Endothelial cell of umbilical vein (primary cell): ENCODE data around the gene GAD2. TPM values are rescaled to one million over a fixed set of nuclear protein-coding genes. Genes with fewer than 3 reads are reported as not detected.

ENCODE experiments used
- BruUV-seq: library from RNA; stranded (reverse); fragments of 400-500 nt; replicated peaks from 2 replicates; lab custom pipeline; 2021; lab: Mats Ljungman, UMichigan
- CTCF ChIA-PET: fragments of 300-600, 350-600 bp; sonication (Branson Sonifier 250); formaldehyde crosslinking; loops from one replicate; lab custom pipeline; 2021; ENCODE audit warnings: antibody characterized with exemption, inconsistent platforms; lab: Charles Lee
- POLR2A ChIA-PET: fragments of 300-600, 350-600 bp; sonication (Branson Sonifier 250); formaldehyde crosslinking; loops from one replicate; lab custom pipeline; 2021; ENCODE audit warnings: antibody characterized with exemption, inconsistent platforms; lab: Charles Lee
- DNase-seq: peaks from one replicate; pipeline ENCODE4 v3.0.0-alpha.2; 2011; ENCODE audit warnings: low read depth, low spot score
- FAIRE-seq: peaks from 2 replicates; lab custom pipeline; 2011; peaks lifted over from hg19 to GRCh38; lab: Jason Lieb, UNC
- H2AFZ ChIP-seq: 2 replicates; pipeline ENCODE4 v1.6.0; 2012; ENCODE audit warnings: low read depth, low read length, control low read depth, inconsistent platforms
- H3K27ac ChIP-seq: 2 replicates; pipeline ENCODE4 v1.5.1; 2011; ENCODE audit warnings: low read depth, mild to moderate bottlenecking, control low read depth, low read length, moderate library complexity; ENCODE audit not compliant: insufficient read depth
- H3K27me3 ChIP-seq, 2 experiments: 2 replicates each; pipeline versions ENCODE4 v1.6.0 to v1.6.1; 2011; ENCODE audit warnings: low read length in 2 of 2, mixed read lengths in 1 of 2; ENCODE audit not compliant: control insufficient read depth in 2 of 2, insufficient read depth in 2 of 2
- H3K36me3 ChIP-seq, 2 experiments: 2 replicates in 1 of 2; 3 replicates in 1 of 2; pipeline ENCODE4 v1.5.1; 2011; ENCODE audit warnings: low read length in 2 of 2, mild to moderate bottlenecking in 1 of 2, moderate library complexity in 1 of 2; ENCODE audit not compliant: control insufficient read depth in 2 of 2, insufficient read depth in 2 of 2; ENCODE audit errors: extremely low read depth in 1 of 2
- H3K4me1 ChIP-seq: 3 replicates; pipeline ENCODE4 v1.5.1; 2011; ENCODE audit warnings: mild to moderate bottlenecking, low read length; ENCODE audit not compliant: control insufficient read depth, insufficient read depth; ENCODE audit errors: extremely low read depth
- H3K4me2 ChIP-seq: 2 replicates; pipeline ENCODE4 v1.6.1; 2011; ENCODE audit warnings: low read length, control low read depth, mixed read lengths; ENCODE audit not compliant: insufficient read depth
- H3K4me3 ChIP-seq, 3 experiments: fragments of 200-600 bp in 1 of 3; sonication (generic), shearing (Covaris generic) in 1 of 3; replicated peaks in 1 of 3; 2 replicates each; pipeline ENCODE4 v1.5.1; 2011 to 2016; ENCODE audit warnings: control low read depth in 3 of 3, low read length in 3 of 3, mild to moderate bottlenecking in 2 of 3, inconsistent platforms in 1 of 3, low read depth in 1 of 3, moderate library complexity in 1 of 3; ENCODE audit not compliant: insufficient read depth in 1 of 3
- H3K79me2 ChIP-seq: 2 replicates; pipeline ENCODE4 v1.6.0; 2012; ENCODE audit warnings: low read length, inconsistent platforms; ENCODE audit not compliant: control insufficient read depth, insufficient read depth
- H3K9ac ChIP-seq: replicated peaks from 2 replicates; pipeline ENCODE3; 2011; ENCODE audit warnings: low read length, control low read depth; ENCODE audit not compliant: insufficient read depth; ENCODE audit errors: extremely low read depth
- H3K9me1 ChIP-seq: replicated peaks from 3 replicates; pipeline ENCODE4 v1.6.0; 2011; ENCODE audit warnings: mild to moderate bottlenecking, low read length; ENCODE audit not compliant: control insufficient read depth, insufficient read depth; ENCODE audit errors: extremely low read depth
- H3K9me3 ChIP-seq: replicated peaks from 2 replicates; pipeline ENCODE4 v1.5.1; 2012; ENCODE audit warnings: low read length, inconsistent platforms; ENCODE audit not compliant: control insufficient read depth, insufficient read depth
- H4K20me1 ChIP-seq: replicated peaks from 2 replicates; pipeline ENCODE3; 2011; ENCODE audit warnings: mild to moderate bottlenecking, low read length; ENCODE audit not compliant: control insufficient read depth, insufficient read depth; ENCODE audit errors: extremely low read depth
- CTCF ChIP-seq, 2 donors: IDR thresholded peaks; 1 replicate in 1 of 2; 2 replicates in 1 of 2; pipeline ENCODE4 v1.5.1; 2011; ENCODE audit warnings: low read length in 2 of 2, mild to moderate bottlenecking in 2 of 2, moderate library complexity in 2 of 2, control low read depth in 1 of 2, inconsistent platforms in 1 of 2, low read depth in 1 of 2; ENCODE audit not compliant: insufficient read depth in 1 of 2; ENCODE audit errors: extremely low read depth in 1 of 2
- EZH2 ChIP-seq: IDR thresholded peaks from 2 replicates; pipeline ENCODE4 v1.6.1; 2012; ENCODE audit warnings: borderline replicate concordance, low read depth, mild to moderate bottlenecking, moderate library complexity, low read length, inconsistent platforms; ENCODE audit not compliant: severe bottlenecking
- FOS ChIP-seq: IDR thresholded peaks from 2 replicates; pipeline ENCODE4 v1.6.1; 2011; ENCODE audit warnings: mild to moderate bottlenecking, low read length, moderate library complexity, borderline replicate concordance; ENCODE audit not compliant: insufficient read depth
- GATA2 ChIP-seq: IDR thresholded peaks from 2 replicates; pipeline ENCODE4 v1.7.0; 2011; ENCODE audit warnings: low read depth, mild to moderate bottlenecking, moderate library complexity, mixed read lengths, low read length; ENCODE audit not compliant: insufficient read length, insufficient read depth
- JUN ChIP-seq: IDR thresholded peaks from 2 replicates; pipeline ENCODE4 v1.6.1; 2011; ENCODE audit warnings: borderline replicate concordance, low read depth; ENCODE audit not compliant: insufficient read length, insufficient read depth
- MAX ChIP-seq: IDR thresholded peaks from 2 replicates; pipeline ENCODE4 v1.6.1; 2011; ENCODE audit not compliant: insufficient read depth, insufficient read length
- MYC ChIP-seq: IDR thresholded peaks from one replicate; pipeline ENCODE4 v1.6.1; 2011; ENCODE audit warnings: mild to moderate bottlenecking, low read depth, low read length
- POLR2A ChIP-seq: IDR thresholded peaks from 2 replicates; pipeline ENCODE4 v1.6.1; 2012; ENCODE audit warnings: low read depth, mild to moderate bottlenecking, control low read depth, low read length
- POLR2AphosphoS5 ChIP-seq: IDR thresholded peaks from 2 replicates; pipeline ENCODE4 v1.6.1; 2012; ENCODE audit warnings: low read depth, mild to moderate bottlenecking, control low read depth, low read length, moderate library complexity; ENCODE audit not compliant: insufficient read depth
- dilution Hi-C: fragments of 300-500 bp; cut with MboI; formaldehyde crosslinking; loops from one replicate; pipeline ENCODE4 v1.15.0; 2019; ENCODE audit warnings: low sequenced_read_pairs; ENCODE audit not compliant: extremely low pct_ligation_motif_present
- intact Hi-C: fragments of 100-400 bp; cut with micrococcal nuclease; formaldehyde crosslinking; loops from one replicate; pipeline ENCODE4 v1.10.0; 2022
- polyA plus RNA-seq, 4 experiments: library from polyadenylated mRNA; depleted of rRNA in 3 of 4; stranded (reverse) in 3 of 4; unstranded in 1 of 4; fragments of >200 nt; gene quantifications; 2 replicates each; pipeline versions ENCODE4 v1.2.1 to v1.2.3, GENCODE V29; 2011 to 2012; ENCODE audit warnings: missing spikeins in 1 of 4
- total RNA-seq: library from RNA; stranded (reverse); gene quantifications from 2 replicates; pipeline ENCODE4 v1.2.3, GENCODE V29; 2021

Gene GAD2
- total and polyA plus RNA-seq, 2 donors (not counting 3 experiments of a cell fraction or from before 2014, with no cell fraction given): not detected

- Histone ChIP-seq H3K27me3 (no peaks in the 10 kb centered on the region), H3K4me2 (no peak overlapping the region), H3K79me2 (no peaks in the 10 kb centered on the region), H3K9me1 (no peaks in the 10 kb centered on the region), H3K4me3 (no peak overlapping the region), H3K27ac (no peak overlapping the region), H3K9ac (no peak overlapping the region), H3K4me1 (no peaks in the 10 kb centered on the region), H4K20me1 (no peaks in the 10 kb centered on the region), H3K36me3 (no peaks in the 10 kb centered on the region), H2AFZ (no peak overlapping the region), H3K9me3 (no peaks in the 10 kb centered on the region)
- intact Hi-C loops (no loop called here), dilution Hi-C loops (no loop called here)
- no TSS peak for BruUV-seq
- no peak for TF ChIP-seq POLR2AphosphoS5
- TF ChIP-seq EZH2: no peak
- no peak for TF ChIP-seq CTCF (IDR thresholded peaks at IDR 0.05; ENCODE audit: extremely low read depth in 1 of 2, insufficient read depth in 1 of 2, low read depth in 1 of 2, low read length in 2 of 2)
- no peak for TF ChIP-seq JUN
- no peak for TF ChIP-seq GATA2
- TF ChIP-seq MYC: no peak
- TF ChIP-seq MAX: no peak
- no peak for TF ChIP-seq FOS
- TF ChIP-seq POLR2A: no peak
- DNase-seq (no peak), FAIRE-seq (no peak)
- ChIA-PET CTCF (no interaction called here), POLR2A (no interaction called here)
Observed at GRCh38 chr10:26197248-26197647, 19.3 kb upstream of the GAD2 start.
